Adrenal gland (tissue), 5 donors: ENCODE results near the gene KLC1.

Experiments
- CTCF ChIP-seq, 6 experiments: fragments of 450-650 bp in 4 of 6; fragments of 200-600 bp in 2 of 6; sonication (generic) in 1 of 6; IDR thresholded peaks; 1 replicate in 5 of 6; 2 replicates in 1 of 6; pipeline versions ENCODE4 v1.5.1 to v1.8.0; 2016 to 2021; ENCODE audit warnings: antibody characterized with exemption in 6 of 6, mild to moderate bottlenecking in 2 of 6, moderate library complexity in 1 of 6
- POLR2A ChIP-seq, 2 donors: fragments of 450-650 bp; IDR thresholded peaks; one replicate each; pipeline ENCODE4 v1.6.1; 2017; ENCODE audit warnings: antibody characterized with exemption in 2 of 2, mild to moderate bottlenecking in 2 of 2, moderate library complexity in 1 of 2
- donor health status: DM: no; HTN: no; CAD: no.

GRCh38 chr14:103696466-103697071, 67.6 kb downstream of the KLC1 start:
- TF ChIP-seq CTCF (IDR thresholded peaks at IDR 0.05): no peak
- TF ChIP-seq POLR2A (IDR thresholded peaks at IDR 0.05): no peak
